ENCODE results near the gene PHLDA2. TPM values are rescaled to one million over a fixed set of nuclear protein-coding genes. Genes with fewer than 3 reads are reported as not detected.
A peak's percentile ranks its signal among the peaks of the same experiment; 100 is the strongest.

Gene PHLDA2
- total RNA-seq, 1 experiment from 2014 or later, result 193 TPM

DNA sequence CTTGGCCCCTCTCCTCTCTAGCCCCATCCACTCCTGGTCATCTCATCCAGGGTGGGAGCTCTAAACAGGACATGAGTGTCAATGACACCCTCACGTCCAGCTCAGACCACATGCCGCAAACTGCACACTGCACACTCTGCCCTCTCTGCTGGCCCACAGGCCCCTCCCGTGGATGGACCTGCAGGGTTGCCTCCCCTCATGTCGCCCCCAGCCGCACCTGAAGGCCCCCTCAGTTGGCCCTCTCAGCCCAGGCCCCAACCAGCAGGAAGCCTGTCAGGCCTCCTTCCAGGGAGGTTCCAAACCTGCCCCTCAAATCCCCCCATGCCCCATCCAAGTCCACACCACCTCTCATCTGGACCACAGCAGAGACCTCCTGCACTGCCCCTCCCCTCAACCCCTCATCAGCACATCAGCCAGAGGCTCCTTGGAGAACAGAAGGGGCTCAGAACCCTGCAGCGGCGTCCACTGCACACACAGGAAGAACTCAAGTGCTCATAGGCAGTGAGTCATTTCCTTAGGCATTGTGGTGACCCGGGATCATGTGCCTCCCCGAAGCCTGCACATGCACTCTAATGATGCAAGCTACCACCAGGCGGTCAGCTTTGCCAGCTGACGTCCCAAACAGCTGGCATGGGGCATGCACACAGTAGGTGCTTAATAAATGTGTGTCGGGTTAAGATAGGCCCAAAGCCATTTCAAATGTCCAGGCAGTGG, 30.7 kb downstream of the PHLDA2 start:
- peak; percentile 95 for DNase-seq (ENCODE audit: low read depth)

DNA sequence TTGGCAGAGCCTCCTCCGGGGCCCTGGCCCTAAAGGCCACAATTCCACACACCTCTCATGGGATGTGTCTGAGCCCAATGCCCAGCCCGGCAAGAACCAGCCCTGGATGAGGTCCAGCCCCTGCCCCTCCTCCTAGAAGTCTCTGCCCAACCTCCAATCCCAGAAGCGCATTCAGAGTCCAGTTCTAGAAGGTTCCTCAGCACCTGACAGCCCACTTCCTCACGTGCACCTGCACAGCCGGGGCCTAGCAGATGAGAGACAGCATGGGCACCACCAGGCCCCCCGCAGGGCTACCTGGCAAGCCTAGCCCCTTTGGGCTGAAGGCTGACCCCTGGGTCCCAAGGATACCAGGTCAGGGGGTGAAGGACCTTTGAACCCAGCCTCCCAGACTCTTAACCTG, 32.2 kb downstream of the PHLDA2 start:
- no peak for DNase-seq (ENCODE audit: low read depth)

DNA sequence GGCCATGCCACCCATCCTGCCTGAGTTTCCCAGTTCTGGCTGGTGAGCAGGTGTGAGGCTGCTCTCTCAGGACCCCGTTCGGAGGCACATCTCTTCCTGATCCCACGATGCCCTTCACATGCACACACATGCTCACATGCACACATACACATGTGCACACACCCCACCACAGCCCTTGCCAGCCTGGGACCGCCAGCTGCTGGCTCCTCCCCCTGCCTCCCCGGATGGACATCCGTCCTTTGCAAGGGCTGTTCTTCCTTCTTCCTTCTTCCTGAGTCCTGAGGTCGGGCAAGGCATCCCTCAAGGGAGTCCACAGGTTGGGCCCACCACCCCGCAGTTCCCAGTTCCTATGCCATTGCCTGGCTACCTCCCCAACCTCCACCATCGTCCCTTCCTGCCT, 33.2 kb downstream of the PHLDA2 start:
- DNase-seq (ENCODE audit: low read depth), result no peak

DNA sequence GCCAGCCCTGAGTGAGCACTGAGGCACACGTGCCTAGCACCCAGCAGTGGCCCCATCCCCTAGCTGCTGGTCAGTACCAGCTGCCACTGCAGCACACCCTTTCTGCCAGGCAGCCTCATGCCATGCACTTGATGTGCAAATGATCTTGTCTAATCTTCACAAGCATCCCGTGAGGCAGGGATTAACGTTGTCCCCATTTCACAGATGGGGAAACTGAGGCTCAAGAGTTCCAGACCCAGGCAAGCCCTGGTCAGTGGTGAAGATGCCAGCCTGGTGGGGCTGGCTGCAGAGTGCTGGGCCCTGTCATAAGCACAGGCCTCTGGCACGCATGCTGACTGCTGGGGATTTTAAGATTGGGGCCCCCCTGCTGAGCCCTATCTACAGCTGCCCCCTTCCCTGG, 35.3 kb downstream of the PHLDA2 start:
- no peak for DNase-seq (ENCODE audit: low read depth)

DNA sequence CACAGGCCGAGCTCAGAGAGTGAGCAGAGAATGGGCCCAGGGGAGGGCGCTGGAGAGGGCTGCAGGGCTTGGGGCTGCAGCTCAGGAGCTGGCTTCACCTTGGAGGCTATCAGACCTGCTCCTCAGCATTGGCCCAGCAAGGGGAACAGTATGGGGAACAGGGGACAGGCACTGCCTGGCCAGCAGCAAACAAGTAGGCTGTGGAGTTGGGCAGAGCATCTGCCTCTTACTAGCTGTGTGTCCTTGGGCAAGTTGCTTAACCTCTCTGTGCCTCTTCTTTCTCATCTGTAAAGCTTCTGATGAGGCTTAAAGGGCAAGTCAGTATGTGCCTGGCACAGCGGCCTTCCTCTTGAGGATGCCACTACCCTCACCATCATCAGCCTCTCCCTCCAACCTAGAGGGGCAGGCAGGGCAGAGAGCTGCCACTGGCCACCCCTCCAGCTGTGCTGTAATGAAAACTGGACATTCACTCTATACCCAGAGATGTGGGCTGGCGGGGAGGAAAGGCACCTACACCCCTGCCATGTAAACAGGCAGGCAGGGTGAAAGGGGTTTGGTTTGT, 36.2 kb downstream of the PHLDA2 start:
- DNase-seq (ENCODE audit: low read depth), result no peak

DNA sequence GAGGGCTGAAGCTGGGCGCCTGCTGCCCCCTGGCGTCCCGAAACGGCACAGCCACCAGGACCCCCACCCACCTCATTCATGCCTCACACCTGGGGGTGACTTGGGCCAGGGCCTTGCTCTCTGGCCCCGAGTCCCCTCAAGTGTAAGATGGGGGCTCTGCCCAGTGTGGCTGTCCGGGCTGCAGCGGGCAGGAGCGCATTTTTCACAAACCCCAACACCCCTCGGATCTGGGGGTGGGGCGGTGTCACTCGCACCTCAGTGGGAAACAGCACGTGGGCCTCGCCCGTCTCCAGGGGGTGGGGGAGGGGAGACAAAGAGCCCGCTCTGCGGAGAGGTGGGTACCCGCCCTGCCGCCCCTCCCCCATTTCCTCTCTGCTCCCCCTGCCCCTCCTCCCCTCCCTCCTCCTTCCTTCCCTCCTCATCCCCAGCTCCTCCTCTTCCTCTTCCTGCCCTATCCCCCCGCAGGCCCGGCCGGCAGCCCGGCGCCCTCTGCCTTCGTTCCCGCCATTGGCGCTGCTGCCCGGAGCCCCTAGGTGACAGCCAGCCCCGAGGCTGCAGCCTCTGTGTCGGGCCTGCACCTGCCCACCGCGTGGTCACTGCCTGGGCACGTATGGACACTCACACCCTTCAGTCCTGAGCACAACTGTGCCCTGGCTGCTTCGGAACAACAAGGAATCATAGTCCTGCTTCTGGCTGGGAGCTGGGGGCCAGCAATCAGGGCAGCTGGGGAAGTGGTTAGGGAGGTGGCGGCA, 36.8 kb downstream of the PHLDA2 start:
- peak; percentile 83 for DNase-seq (ENCODE audit: low read depth)

DNA sequence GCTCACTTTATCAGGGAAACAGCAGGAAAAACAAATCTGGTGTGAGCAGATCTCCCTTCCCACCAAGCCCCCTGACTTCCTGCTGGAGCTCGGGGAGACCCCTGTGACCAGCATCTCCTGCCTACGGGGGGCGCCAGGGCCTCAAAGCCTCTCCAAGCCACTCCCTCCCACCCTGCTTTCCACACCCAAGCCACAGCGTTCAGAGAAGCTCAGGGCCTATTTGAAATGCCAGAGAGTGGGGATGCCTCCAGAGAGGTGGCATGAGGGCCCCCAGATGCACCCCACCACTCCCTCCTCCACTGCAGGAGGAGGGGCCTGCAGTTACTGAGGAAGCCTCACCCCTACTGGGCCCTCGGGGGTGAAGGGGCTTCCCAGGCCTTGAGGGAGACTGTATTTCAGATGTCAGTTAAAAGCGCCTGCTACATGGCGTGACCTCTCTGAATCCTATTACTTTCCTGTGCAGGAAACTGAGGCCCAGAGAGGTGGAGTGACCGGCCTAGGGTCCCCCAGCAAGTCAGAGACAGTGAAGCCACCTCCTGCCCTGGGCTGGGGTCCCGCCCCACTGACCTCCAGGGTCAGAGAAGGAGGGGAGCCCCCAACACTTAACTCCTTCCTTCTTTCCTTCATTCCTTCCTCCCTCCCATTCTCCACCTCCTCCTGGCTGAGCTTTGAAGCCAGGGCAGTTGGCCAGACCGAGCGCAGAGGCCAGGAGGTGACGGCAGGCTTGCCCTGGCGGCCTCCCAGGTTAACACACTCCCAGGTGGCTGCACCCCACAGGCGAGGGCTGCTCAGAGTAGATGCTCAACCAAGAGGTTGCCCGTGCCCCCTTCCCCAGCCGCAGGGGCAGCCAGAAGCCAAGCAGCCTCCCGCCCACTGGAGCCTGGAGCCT, 37.6 kb downstream of the PHLDA2 start:
- DNase-seq (ENCODE audit: low read depth), result peak; percentile 19

DNA sequence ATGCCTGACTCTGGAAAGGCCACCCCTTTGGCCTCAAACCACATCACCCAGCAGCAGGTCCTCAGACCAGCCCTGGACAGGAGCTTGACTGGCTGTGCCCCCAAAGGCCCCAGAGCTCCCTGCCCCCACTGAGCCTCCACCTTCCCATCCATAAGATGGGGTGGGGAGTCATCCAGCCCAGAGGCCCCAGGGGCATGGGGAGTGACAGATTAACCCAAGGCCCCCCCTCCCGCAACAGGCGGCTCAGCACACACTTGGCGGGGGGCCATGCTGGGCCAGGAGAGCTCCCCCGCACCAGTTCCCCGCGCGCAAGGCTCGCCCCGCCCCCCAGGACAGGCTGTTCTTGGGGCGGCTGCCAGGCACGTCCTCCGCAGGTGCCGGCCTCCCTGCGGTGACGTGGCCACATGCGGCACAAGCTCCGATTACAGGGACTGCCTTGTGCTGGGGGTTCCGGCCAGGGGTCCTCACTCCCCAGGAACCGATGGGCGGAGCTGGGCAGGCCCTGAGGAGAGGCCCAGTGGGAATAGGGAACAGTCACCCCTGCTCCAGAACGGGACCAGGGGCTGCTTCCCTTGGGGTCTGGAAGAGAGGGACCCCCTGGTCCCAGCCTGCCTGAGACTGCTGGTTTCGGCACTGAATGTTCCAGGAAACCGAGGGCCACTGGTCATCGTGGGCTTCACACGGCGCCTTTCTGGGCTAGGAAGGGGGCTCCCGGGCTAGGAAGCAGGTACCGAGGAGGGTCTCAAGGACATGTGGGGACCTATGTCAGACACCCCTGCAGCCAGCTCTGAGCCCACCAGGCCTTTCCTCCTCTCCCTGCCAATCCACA, 38.5 kb downstream of the PHLDA2 start:
- no peak for DNase-seq (ENCODE audit: low read depth)

DNA sequence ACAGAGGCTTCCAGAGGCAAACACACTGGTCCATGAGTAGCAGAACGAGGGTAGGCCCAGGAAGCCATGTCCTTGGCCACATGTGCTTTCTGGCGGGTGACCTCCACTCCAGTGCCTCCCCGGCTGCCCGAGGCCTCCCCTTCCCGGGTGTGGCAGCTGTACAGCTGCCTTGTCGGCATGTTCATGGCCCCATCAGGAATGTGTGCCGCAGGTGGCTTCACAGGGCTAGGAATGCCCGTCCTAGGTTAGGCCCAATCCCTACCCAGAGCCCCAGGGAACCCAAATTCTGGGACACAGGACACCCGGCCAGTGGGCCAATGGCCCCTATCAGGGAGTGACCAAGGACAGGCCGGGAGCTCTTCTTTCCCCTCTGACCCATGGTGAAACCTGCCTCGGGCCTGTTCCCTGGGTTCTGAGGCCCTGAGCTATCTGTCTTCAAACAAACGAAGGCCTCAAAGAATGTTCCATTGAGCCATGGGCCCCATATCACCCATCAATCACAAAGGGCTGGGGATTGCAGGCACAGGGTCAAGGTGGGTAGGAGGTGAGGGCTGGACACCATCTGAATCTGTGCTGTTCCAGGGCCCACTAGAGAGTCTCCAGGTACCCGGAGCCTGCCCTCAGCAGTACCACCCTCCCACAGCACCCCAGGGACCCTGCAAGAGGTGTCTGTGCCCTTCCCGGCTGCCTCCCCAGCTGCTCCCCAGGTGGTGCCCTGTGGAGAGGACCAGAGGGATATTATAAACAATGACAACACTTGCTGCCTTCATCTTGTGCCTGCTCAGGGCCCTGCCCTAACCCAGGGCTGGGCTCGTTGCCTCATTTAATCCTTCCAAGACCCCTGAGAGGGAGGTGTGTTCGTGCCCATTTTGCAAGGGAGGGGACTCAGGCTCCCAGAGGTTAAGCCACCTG, 39.6 kb downstream of the PHLDA2 start:
- DNase-seq (ENCODE audit: low read depth), result no peak

DNA sequence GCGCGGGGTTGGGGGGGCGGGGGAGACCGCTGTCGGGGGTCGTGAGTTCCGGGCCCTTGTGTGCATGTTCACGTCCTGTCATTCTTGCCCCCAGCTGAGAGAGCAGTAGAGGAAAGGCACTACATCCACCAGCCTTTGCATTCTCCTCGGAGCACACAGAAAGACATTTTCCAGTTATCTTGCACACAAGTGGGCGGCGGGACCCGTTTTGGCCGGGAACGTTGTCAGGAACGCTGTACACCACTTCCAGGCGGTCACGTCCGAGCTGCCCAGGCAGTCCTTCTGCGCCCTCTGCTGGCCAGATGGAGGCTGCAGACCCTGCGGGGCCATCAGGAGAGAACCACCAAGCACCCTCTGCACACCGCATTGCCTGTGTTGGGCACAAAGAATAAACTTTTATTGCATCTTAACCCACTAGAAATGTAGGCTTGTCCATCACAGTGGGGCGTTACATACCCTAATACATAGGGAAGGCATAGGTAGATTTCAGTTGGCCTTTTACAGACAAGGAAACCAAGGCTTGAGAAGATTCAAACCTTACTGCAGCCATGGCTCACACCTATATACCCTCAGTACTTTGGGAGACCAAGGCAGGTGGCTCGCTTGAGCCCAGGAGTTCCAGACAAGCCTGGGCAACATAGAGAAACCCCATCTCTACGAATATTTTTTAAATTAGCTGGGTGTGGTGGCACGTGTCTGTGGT, 40.8 kb downstream of the PHLDA2 start:
- DNase-seq (ENCODE audit: low read depth), result peak; percentile 77

DNA sequence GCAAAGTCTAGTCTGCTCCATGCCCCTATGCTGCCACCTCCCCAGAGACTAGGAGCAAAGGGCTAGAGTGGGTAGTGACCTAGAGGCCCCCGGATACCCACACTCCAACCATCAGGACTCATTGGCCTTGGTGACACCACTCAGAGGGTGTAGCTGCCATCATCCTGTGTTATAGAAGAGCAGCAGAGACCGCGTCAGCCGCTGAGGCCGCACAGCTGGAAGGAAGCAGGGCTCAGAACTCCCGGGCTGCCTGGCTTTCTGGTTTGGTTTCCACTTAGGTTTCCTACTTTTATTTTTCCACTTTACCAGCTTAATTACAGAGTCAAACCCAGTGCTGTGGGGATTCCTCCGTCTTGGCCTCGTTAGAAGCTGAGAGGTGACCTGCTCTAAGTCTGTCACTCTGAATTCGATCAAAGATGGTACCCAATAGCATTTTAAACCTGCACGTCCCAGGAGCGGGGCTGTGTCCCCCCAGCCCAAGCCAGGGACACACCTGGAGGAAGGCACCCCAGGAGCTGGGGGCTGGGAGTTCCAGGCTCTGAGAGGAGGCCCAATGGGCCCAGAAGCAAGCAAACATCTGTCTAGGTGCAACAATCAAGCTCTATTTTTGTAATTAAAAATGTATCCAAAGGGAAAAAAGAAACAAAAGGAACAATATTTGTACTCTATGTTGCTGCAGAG, 41.6 kb downstream of the PHLDA2 start:
- peak; percentile 16 for DNase-seq (ENCODE audit: low read depth)

DNA sequence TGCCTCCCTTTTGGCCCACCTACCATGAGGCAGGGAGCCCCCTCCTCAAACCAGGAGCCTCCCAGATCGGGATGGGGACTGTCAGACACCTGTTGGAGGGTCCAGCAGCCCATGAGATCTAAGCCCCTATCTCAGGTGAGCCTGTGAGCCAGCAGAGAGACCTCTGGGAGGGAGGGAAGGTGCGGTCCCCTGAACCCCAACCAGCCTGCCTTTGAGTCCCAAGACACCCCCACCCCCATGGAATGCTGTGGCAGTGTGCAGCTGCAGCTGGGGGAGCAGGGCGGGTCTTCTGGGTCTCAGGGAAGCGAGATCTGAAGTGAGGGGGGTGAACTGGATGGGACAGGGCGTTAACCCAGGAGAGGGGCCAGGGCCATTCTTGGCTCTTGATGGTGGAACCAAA, 42.3 kb downstream of the PHLDA2 start:
- DNase-seq (ENCODE audit: low read depth), result no peak

DNA sequence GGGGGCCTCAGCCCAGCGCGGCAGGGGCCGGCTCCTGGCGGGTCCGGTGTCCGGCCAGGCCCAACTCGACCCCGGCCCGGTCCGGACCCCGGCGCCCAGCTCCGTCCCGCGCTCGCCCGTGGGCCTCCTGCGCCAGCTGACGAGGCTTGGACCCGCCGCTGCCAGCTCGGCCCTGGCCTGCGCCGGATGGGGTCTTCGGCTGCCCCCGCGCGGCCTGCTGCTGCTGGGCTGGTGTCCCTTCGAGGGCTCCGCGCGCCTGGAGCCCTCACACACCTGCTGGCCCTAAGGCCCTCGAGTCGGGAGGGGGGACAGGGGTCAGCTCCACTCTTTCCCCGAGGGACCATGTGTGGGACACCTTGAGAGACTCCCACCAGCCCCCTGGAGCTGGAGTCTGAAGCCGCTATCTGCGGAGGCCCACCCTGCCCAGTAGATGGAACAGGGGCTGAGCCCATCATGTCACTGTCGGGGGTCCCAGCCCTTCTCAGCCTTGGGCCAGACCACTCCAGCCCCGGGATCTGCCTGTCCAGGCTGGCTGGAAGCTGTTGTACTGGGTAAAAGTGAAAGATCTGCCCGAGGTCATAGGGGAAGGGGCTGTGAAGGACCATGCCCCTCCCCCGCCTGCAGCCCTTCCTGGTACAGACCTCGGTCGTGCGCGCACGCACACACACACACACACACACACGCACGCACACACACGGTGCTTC, 42.9 kb downstream of the PHLDA2 start:
- no peak for DNase-seq (ENCODE audit: low read depth)

DNA sequence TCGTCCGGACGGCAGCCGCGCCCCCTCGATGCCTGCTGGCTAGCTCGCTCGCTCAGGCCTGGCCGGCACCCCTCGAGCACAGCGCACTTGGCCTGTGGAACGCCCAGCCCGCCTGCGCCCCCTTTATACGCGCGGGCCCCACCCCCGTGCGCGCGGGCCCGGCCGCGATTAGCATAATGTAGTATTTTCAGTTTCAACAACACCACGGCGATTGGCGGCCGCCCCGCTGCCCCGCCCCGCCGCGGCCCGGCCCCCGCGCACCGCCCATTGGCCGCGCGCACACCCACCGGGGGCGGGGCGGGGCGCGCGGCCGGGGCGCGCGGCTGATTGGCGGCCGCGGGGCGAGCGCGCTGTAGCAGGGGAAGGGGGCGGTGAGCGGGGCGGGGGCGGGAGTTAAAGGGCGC, 43.5 kb downstream of the PHLDA2 start, which contains the start of gene CDKN1C:
Gene CDKN1C, minus strand, starts transcription at position 98 of the 404 bp plus-strand sequence. CDS start 319 bp downstream, outside the sequence.
- peak; percentile 44 for DNase-seq (ENCODE audit: low read depth)

DNA sequence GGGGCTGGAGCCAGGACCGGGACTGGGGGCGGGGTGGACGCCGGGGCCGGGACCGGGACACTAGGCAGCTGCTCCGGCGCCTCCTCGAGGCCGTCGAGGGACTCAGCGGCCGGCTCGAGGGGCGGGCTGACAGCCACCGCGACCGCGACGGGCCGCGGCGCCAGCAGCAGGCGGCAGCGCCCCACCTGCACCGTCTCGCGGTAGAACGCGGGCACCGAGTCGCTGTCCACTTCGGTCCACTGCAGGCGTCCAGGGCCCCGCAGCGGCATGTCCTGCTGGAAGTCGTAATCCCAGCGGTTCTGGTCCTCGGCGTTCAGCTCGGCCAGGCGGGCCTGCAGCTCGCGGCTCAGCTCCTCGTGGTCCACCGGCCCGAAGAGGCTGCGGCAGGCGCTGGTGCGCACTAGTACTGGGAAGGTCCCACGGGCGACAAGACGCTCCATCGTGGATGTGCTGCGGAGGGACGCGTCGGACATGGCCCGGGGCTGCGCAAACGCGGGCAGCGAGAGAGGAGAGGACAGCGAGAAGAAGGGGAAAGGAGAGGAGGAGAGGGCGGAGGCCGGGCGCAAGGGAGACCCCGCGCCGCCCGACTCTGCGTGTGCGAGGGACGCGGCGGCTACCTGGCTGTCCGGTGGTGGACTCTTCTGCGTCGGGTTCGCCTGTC, 44.1 kb downstream of the PHLDA2 start:
- peak; percentile 40 for DNase-seq (ENCODE audit: low read depth)

DNA sequence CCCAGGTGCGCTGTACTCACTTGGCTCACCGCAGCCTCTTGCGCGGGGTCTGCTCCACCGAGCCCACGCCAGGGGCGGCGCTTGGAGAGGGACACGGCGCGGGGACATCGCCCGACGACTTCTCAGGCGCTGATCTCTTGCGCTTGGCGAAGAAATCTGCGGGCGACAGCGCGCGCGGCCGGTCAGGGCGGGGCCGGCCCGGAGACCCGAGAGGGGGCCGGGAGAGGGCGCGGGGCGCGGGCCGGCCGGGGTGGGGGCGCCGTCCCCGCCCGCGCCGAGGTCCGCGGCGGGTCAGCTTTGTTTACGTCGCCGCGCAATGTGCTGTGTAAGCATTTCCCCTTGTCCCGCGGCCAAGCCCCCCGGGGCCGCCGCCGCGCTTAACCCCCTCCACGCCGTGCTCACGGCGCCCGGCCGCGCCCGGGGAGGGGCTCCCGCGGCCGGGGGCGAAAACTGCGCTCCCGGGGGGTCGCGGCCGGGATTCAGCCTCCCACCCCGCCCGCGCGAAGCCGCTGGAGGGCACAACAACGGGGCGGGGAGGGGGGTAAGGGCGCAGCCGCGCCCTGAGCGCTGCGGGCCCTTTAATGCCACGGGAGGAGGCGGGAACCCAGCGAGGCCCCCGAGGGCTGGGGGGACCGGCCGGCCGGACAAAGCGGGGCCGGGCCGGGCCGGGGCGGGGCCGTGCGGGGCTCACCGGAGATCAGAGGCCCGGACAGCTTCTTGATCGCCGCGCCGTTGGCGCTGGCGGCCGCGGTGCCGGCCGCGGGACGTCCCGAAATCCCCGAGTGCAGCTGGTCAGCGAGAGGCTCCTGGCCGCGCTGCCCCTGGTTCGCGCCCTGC, 45.0 kb downstream of the PHLDA2 start:
- no peak for DNase-seq (ENCODE audit: low read depth)

Measured in HT1080 (cell line).